Thoracic aorta (tissue), 2 donors: Measurements from ENCODE around the gene SLC36A4. TPM values are rescaled to one million over a fixed set of nuclear protein-coding genes. Genes with fewer than 3 reads are reported as not detected.

ENCODE experiments used
- ATAC-seq: fragments of 150-250 bp; one replicate; pipeline ENCODE4 v1.8.0; 2017; ENCODE audit warnings: low read depth; ENCODE audit not compliant: insufficient number of reproducible peaks, low FRiP score
- DNase-seq: peaks from one replicate; pipeline ENCODE4 v3.0.0-alpha.2; 2020; ENCODE audit warnings: low spot score
- H3K27ac ChIP-seq, 2 donors: fragments of 200-600 bp; sonication (generic); 1 replicate in 1 of 2; 2 replicates in 1 of 2; pipeline ENCODE4 v1.5.1; 2016; ENCODE audit warnings: mild to moderate bottlenecking in 2 of 2, moderate library complexity in 2 of 2
- H3K27me3 ChIP-seq: fragments of 200-600 bp; sonication (generic); replicated peaks from 2 replicates; pipeline ENCODE4 v1.6.0; 2016; ENCODE audit warnings: mild to moderate bottlenecking; ENCODE audit not compliant: insufficient read depth
- H3K36me3 ChIP-seq: fragments of 200-600 bp; sonication (generic); one replicate; pipeline ENCODE4 v1.5.1; 2016
- H3K4me1 ChIP-seq, 2 donors: fragments of 200-600 bp; sonication (generic); 1 replicate in 1 of 2; 2 replicates in 1 of 2; pipeline versions ENCODE4 v1.5.1 to v1.6.0; 2016; ENCODE audit warnings: low read depth in 2 of 2, mild to moderate bottlenecking in 1 of 2; ENCODE audit not compliant: control insufficient read depth in 1 of 2
- H3K4me3 ChIP-seq: fragments of 200-600 bp; sonication (generic); 2 replicates; pipeline ENCODE4 v1.5.1; 2016; ENCODE audit warnings: mild to moderate bottlenecking
- H3K9me3 ChIP-seq: fragments of 200-600 bp; sonication (generic); 2 replicates; pipeline ENCODE4 v1.5.1; 2016
- total RNA-seq, 2 donors: library from RNA; depleted of rRNA; stranded (reverse); fragments of >200 nt; gene quantifications; one replicate each; pipeline versions ENCODE4 v1.1.0 to v1.2.3, GENCODE V29; 2016
- TF ChIP-seq, protein P1 (sequence below): fragments of 200-600 bp; sonication (generic); IDR thresholded peaks from one replicate; pipeline ENCODE4 v1.5.1; 2019; ENCODE audit warnings: antibody characterized with exemption

SLC36A4 gene
- total RNA-seq, 2 donors from 2014 or later: 8.5 to 27.2 TPM

- Histone ChIP-seq H3K9me3 (no peaks in the 10 kb centered on the region), H3K27me3 (no peaks in the 10 kb centered on the region), H3K4me3 (no peak overlapping the region), H3K4me1 (no peaks in the 10 kb centered on the region), H3K27ac (no peak overlapping the region), H3K36me3 (no peaks in the 10 kb centered on the region)
- TF ChIP-seq, protein P1, sequence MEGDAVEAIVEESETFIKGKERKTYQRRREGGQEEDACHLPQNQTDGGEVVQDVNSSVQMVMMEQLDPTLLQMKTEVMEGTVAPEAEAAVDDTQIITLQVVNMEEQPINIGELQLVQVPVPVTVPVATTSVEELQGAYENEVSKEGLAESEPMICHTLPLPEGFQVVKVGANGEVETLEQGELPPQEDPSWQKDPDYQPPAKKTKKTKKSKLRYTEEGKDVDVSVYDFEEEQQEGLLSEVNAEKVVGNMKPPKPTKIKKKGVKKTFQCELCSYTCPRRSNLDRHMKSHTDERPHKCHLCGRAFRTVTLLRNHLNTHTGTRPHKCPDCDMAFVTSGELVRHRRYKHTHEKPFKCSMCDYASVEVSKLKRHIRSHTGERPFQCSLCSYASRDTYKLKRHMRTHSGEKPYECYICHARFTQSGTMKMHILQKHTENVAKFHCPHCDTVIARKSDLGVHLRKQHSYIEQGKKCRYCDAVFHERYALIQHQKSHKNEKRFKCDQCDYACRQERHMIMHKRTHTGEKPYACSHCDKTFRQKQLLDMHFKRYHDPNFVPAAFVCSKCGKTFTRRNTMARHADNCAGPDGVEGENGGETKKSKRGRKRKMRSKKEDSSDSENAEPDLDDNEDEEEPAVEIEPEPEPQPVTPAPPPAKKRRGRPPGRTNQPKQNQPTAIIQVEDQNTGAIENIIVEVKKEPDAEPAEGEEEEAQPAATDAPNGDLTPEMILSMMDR: no peak
- ATAC-seq: no peak
- no peak for DNase-seq
These were observed 98.0 kb downstream of the SLC36A4 start for GRCh38 chr11:93099806-93100205.

Other genes with a start within 250 kb of the SLC36A4 start
- gene MTNR1B, start 228.3 kb downstream of the SLC36A4 start, total RNA-seq: not detected
- not detected for gene DEUP1, start 132.8 kb upstream of the SLC36A4 start, total RNA-seq